Upper lobe of right lung (tissue), 1 donor: ENCODE results near the gene ZFP64. TPM values are rescaled to one million over a fixed set of nuclear protein-coding genes. Genes with fewer than 3 reads are reported as not detected.

Experiments used
- ATAC-seq: fragments of 200-7000 bp; cut with Tn5 transposase; one replicate; pipeline ENCODE4 v1.9.1; 2020; ENCODE audit warnings: mild to moderate bottlenecking, moderate library complexity
- DNase-seq: peaks from one replicate; pipeline ENCODE4 v3.0.0-alpha.2; 2020
- H3K27ac ChIP-seq: fragments of 200-600 bp; one replicate; pipeline ENCODE4 v1.8.0; 2022
- H3K27me3 ChIP-seq: fragments of 200-600 bp; one replicate; pipeline ENCODE4 v1.8.0; 2022; ENCODE audit warnings: mild to moderate bottlenecking
- H3K36me3 ChIP-seq: fragments of 200-600 bp; one replicate; pipeline ENCODE4 v1.8.0; 2022
- H3K4me1 ChIP-seq: fragments of 200-600 bp; one replicate; pipeline ENCODE4 v1.8.0; 2022
- H3K4me3 ChIP-seq: fragments of 200-600 bp; one replicate; pipeline ENCODE4 v1.8.0; 2022; ENCODE audit warnings: mild to moderate bottlenecking
- H3K9me3 ChIP-seq: fragments of 200-600 bp; one replicate; pipeline ENCODE4 v1.8.0; 2022
- CTCF ChIP-seq: fragments of 200-600 bp; IDR thresholded peaks from one replicate; pipeline ENCODE4 v1.8.0; 2022; ENCODE audit warnings: antibody characterized with exemption
- intact Hi-C: fragments of 100-400 bp; cut with DNase I; formaldehyde crosslinking; loops from one replicate; pipeline ENCODE4 v1.11.0; 2022
- total RNA-seq: library from RNA; stranded (reverse); fragmentation: NEBNext Ultra II Directional; extraction: Animal tissue kit (Norgen Biotek cat#: 25700); gene quantifications from one replicate; pipeline ENCODE4 v1.2.1, GENCODE V29; 2021
- donor health status: DM: no; HTN: yes; CAD: no; lungs with severe emphysema.

Gene ZFP64
- total RNA-seq, 1 donor from 2014 or later = 10.4 TPM

- Histone ChIP-seq H3K27me3 (no peaks in the 10 kb centered on the region), H3K4me1 (no peaks in the 10 kb centered on the region), H3K9me3 (no peaks in the 10 kb centered on the region), H3K27ac (no peak overlapping the region), H3K4me3 (no peak overlapping the region), H3K36me3 (peaks cover 17% of the 10 kb centered on the region)
- no peak for DNase-seq
- ATAC-seq = no peak
- intact Hi-C loops = no loop called here
- TF ChIP-seq CTCF = no peak
Measured at GRCh38 chr20:52178691-52179090, 12.9 kb downstream of the ZFP64 start.

- Histone ChIP-seq H3K4me3 (no peak overlapping the region), H3K36me3 (peaks cover 5% of the 10 kb centered on the region), H3K9me3 (no peaks in the 10 kb centered on the region), H3K4me1 (no peaks in the 10 kb centered on the region), H3K27me3 (no peaks in the 10 kb centered on the region), H3K27ac (no peak overlapping the region)
- intact Hi-C loops = no loop called here
- no peak for DNase-seq
- no peak for ATAC-seq
- TF ChIP-seq CTCF = no peak
Measured at GRCh38 chr20:52175840-52176239, 15.7 kb downstream of the ZFP64 start.

GRCh38 chr20:52172392-52173047, 19.1 kb downstream of the ZFP64 start:
- no peaks in the 10 kb centered on the region for H3K9me3 ChIP-seq
- intact Hi-C loops = no loop called here
- DNase-seq (no peak), ATAC-seq (no peak)
- no peaks in the 10 kb centered on the region for H3K27me3 ChIP-seq
- TF ChIP-seq CTCF = no peak
- H3K4me1 ChIP-seq = no peaks in the 10 kb centered on the region
- H3K4me3 ChIP-seq = no peak overlapping the region
- H3K36me3 ChIP-seq = peaks cover 5% of the 10 kb centered on the region
- H3K27ac ChIP-seq = no peak overlapping the region

GRCh38 chr20:52171025-52171424, 20.6 kb downstream of the ZFP64 start:
- DNase-seq (no peak), ATAC-seq (no peak)
- intact Hi-C loops = no loop called here

GRCh38 chr20:52168116-52168515, 23.5 kb downstream of the ZFP64 start:
- H3K27ac ChIP-seq = no peak overlapping the region
- no peak for ATAC-seq
- no peaks in the 10 kb centered on the region for H3K4me1 ChIP-seq
- no peaks in the 10 kb centered on the region for H3K27me3 ChIP-seq
- H3K9me3 ChIP-seq = no peaks in the 10 kb centered on the region
- no peak overlapping the region for H3K4me3 ChIP-seq
- no peak for DNase-seq
- H3K36me3 ChIP-seq = peaks cover 24% of the 10 kb centered on the region
- intact Hi-C loops = no loop called here
- TF ChIP-seq CTCF = no peak

More at GRCh38 chr20:52171025-52171424, 20.6 kb downstream of the ZFP64 start:
- Histone ChIP-seq H3K9me3 (no peaks in the 10 kb centered on the region), H3K27ac (no peak overlapping the region), H3K36me3 (peaks cover 5% of the 10 kb centered on the region), H3K4me3 (no peak overlapping the region), H3K4me1 (no peaks in the 10 kb centered on the region), H3K27me3 (no peaks in the 10 kb centered on the region)
- no peak for TF ChIP-seq CTCF
